ENCODE results near the gene FRMD4B.
"Not testable (repeated sequence)": the region's sequence is repeated elsewhere in the genome, so short reads cannot be mapped to it uniquely, and the experiment has no call there.

FRMD4B gene

GRCh38 chr3:69292185-69292584 lies 93.7 kb downstream of the FRMD4B start:
- FAIRE-seq = no peak
- no peak for DNase-seq (ENCODE audit: insufficient read length, low spot score)

DNA sequence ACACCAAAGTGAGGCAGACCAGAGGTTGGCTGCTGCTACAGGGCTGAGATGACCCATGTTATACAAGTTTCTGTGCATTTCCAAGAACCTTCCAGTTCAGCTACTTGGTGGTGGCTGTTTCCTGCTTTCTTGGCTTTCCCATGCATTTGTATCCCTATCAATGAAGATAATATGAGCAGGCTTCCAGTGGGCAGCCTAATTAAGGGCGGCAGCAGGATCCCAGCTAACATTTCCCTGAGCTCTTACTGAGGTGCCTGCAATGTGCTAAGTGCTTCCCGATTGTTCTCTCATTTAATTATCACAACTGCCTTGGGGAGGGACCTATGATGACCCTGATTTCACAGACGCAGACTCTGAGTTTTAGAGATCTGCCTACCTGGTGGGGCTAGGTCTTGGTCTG lies 95.5 kb downstream of the FRMD4B start:
- FAIRE-seq (no peak), DNase-seq (ENCODE audit: insufficient read length, low spot score) (no peak)

GRCh38 chr3:69290006-69290405 lies 95.9 kb downstream of the FRMD4B start:
- DNase-seq (ENCODE audit: insufficient read length, low spot score) (no peak), FAIRE-seq (no peak)

DNA sequence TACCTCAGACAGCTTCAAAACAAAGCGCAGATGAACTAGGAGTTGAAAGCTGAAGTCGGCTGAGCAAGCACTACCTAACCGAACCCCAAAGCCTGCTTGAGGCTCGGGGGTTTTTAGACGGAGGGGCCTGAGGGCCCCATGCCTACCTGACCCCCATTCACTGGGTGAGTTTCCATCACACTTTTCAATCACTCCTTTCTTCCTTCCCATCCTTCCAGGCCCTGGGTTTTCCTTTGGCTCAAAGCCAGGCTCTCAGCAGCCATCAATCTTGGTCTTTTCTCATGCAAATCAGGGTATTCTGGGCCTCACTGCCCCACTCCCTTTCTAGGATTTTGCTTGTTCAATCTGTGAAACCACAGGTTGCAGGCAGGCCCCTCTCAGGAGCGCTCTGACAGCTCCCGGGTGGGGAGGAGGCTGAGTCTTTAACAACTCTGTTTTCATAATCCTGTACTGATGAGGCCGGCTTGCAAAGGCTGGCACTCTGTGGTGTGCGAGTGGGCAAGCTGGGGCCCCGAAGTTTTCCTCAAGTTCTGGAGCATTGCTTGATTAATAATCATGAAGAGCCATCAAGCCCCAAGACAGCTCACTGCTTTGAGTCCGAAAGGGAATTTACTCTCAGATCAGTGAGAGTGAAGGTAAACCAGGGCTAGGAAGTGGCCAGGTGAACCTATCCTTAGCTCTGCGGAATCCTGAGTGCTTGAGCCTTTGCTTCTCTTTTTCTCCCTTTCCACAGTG lies 97.6 kb downstream of the FRMD4B start:
- no peak for DNase-seq (ENCODE audit: insufficient read length, low spot score)
- no peak for FAIRE-seq

- no peak for DNase-seq (ENCODE audit: insufficient read length, low spot score)
- FAIRE-seq = no peak
These were observed 101.8 kb downstream of the FRMD4B start for GRCh38 chr3:69283913-69284611.

DNA sequence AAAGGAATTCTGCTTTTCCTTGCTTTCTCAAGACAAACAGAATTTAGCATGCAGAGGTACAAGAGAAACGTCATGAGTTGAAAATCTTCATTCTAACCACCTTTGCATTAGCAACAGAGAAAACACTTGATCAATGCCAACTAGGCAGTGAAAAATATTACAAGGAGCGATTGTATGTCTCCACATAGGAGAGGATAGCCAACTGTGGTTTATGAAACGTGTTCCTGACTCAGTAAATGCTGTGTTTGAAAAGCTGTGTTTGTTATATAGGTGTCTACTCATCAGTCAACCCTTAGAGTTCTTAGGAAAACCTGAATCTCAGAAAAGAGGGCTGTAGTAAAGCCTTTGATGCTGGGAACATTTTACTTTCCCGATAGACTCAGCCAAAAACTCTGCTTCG lies 102.4 kb downstream of the FRMD4B start:
- no peak for FAIRE-seq
- DNase-seq (ENCODE audit: insufficient read length, low spot score) = no peak

GRCh38 chr3:69282181-69282580 lies 103.7 kb downstream of the FRMD4B start:
- DNase-seq (ENCODE audit: insufficient read length, low spot score) = no peak
- no peak for FAIRE-seq

GRCh38 chr3:69277403-69277802 lies 108.5 kb downstream of the FRMD4B start:
- not testable (repeated sequence) for FAIRE-seq; DNase-seq (ENCODE audit: insufficient read length, low spot score)

DNA sequence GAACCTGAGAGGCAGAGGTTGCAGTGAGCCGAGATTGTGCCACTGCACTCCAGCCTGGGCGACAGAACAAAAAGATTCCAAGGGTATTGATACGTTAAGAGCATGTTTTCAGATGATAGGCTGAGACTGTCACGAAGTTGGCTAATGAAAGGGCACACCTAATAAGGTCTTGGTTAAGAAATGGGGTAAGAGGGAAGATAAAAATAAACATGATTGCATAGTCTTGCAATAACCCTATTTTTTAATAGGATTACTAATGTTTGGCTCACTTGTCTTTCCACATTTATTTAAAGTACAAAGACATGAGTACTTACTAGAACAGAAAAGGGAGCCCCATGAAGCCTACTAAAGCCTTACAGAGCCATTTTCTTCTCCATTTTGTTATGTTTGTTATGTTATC lies 109.0 kb downstream of the FRMD4B start:
- no peak for DNase-seq (ENCODE audit: insufficient read length, low spot score)
- FAIRE-seq = no peak

GRCh38 chr3:69276191-69276590 lies 109.7 kb downstream of the FRMD4B start:
- DNase-seq (ENCODE audit: insufficient read length, low spot score); FAIRE-seq: not testable (repeated sequence)

DNA sequence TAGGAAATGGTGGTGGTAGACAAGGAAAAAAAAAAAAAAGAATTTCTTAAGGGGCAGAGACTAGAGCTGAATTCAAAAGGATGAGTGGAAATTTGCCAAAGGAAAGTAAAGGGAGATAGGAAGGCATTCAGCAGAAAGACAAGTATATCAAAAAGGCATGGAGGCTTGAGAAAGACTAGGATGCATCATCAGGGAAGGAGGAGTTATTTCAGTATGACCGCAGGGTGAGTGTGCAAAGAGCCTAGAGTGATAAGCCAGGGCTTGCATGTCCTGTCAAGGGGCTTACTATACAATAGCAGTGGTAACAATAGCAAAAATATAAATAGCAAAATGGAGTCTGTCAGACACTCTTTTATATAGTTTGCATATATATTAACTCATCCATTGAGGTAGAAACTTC lies 112.0 kb downstream of the FRMD4B start:
- FAIRE-seq (no peak), DNase-seq (ENCODE audit: insufficient read length, low spot score) (no peak)

DNA sequence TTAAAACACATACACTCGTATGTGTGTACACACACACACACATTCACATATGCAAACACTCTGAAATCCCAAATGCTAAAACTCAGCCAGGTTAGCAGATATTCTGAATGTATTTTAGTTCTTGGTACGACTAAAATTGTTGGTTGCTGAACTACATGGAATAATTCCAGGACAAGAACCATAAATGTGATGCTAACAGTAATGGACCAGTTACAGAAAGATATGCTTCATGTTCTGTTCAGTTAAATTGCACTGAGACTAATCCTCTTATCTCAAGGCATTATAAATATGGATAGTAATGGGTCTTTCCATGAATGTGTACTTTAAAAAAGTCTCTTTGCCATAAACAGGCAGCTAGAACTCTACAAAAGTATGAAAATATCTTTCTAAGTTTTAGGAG lies 113.3 kb downstream of the FRMD4B start:
- FAIRE-seq = no peak
- no peak for DNase-seq (ENCODE audit: insufficient read length, low spot score)

GRCh38 chr3:69271098-69271497 lies 114.8 kb downstream of the FRMD4B start:
- no peak for FAIRE-seq

GRCh38 chr3:69266585-69266984 lies 119.3 kb downstream of the FRMD4B start:
- FAIRE-seq (no peak), DNase-seq (ENCODE audit: insufficient read length, low spot score) (no peak)

More at GRCh38 chr3:69271098-69271497, 114.8 kb downstream of the FRMD4B start:
- no peak for DNase-seq (ENCODE audit: insufficient read length, low spot score)

GRCh38 chr3:69266071-69266470 lies 119.8 kb downstream of the FRMD4B start:
- not testable (repeated sequence) for FAIRE-seq; DNase-seq (ENCODE audit: insufficient read length, low spot score)

- not testable (repeated sequence) for FAIRE-seq; DNase-seq (ENCODE audit: insufficient read length, low spot score)
These were observed 125.0 kb downstream of the FRMD4B start for GRCh38 chr3:69260843-69261405.

DNA sequence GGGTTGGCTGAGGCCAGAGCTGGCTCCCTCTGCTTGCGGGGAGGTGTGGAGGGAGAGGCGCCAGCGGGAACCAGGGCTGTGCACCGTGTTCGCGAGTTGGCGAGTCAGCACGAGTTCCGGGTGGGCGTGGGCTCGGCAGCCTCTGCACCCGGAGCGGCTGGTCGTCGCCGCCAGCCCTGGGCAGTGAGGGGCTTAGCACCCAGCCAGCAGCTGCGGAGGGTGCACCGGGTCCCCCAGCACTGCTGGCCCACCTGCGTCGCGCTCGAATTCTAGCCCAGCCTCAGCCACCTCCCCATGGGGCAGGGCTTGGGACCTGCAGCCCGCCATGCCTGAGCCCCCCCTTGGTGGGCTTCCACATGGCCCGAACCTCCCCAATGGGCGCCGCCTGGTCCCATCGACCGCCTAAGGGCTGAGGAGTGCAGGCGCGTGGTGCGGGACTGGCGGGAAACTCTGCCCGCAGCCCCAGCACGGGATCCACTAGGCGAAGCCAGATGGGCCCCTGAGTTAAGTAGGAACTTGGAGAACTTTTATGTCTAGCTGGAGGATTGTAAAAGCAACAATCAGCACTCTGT lies 125.6 kb downstream of the FRMD4B start:
- FAIRE-seq = no peak
- no peak for DNase-seq (ENCODE audit: insufficient read length, low spot score)

- FAIRE-seq = no peak
- no peak for DNase-seq (ENCODE audit: insufficient read length, low spot score)
These were observed 126.8 kb downstream of the FRMD4B start for GRCh38 chr3:69259125-69259524.

DNA sequence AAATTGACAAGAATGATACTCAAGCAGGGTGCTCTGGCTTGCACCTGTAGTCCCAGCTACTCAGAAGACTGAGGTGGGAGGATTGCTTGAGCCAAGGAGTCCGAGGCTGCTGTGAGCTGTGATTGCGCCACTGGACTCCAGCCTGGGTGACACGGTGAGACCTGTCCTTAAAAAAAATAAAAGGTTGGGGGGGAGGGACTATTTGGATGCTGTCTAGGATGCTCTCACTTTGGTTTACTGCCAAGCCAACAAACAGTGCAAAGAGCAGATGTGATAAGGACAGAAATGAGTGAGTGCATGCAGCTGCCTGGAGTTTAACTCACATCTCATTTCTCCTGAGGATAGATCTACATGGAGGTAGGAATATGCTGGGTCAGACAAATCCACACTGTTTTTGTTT lies 130.0 kb downstream of the FRMD4B start:
- no peak for FAIRE-seq
- DNase-seq (ENCODE audit: insufficient read length, low spot score) = no peak

DNA sequence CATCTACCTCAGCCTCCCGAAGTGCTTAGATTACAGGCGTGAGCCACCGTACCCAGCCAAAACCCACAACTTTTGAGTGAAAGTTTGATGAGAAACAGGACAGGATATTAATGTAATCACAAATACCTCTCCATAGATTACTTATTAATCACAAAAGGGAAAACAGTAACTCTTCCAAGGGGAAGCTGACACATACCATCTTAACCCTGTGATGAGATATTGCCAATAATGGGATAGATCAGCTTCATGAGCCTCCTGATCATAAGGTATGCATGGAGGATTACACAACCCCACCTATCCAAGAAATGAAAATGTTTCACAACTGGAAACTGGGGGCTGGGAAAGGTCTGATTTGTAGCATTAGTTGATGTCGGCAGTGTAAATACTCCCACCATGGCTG lies 131.5 kb downstream of the FRMD4B start:
- DNase-seq (ENCODE audit: insufficient read length, low spot score) (no peak), FAIRE-seq (no peak)

- FAIRE-seq (no peak), DNase-seq (ENCODE audit: insufficient read length, low spot score) (no peak)
These were observed 133.3 kb downstream of the FRMD4B start for GRCh38 chr3:69252631-69253030.

GRCh38 chr3:69252141-69252540 lies 133.7 kb downstream of the FRMD4B start:
- DNase-seq (ENCODE audit: insufficient read length, low spot score) (no peak), FAIRE-seq (no peak)

Data from GM19239 (cell line).